Caki2 (cell line): Measurements from ENCODE around the gene GRXCR2. TPM values are rescaled to one million over a fixed set of nuclear protein-coding genes. Genes with fewer than 3 reads are reported as not detected.

Source experiments
- DNase-seq: peaks from one replicate; pipeline ENCODE4 v3.0.0-alpha.2; 2015; ENCODE audit warnings: low read depth
- in situ Hi-C: cut with HindIII; loops from 2 replicates; pipeline ENCODE4 v1.10.0; 2016; ENCODE audit warnings: low sequenced_read_pairs, low pct_unique_long_range_greater_than_20kb, mixed read lengths
- total RNA-seq: library from RNA; depleted of rRNA; stranded (reverse); fragments of >200 nt; shearing (Covaris generic); gene quantifications from 2 replicates; pipeline ENCODE4 v1.2.3, GENCODE V29; 2014; ENCODE audit warnings: low replicate concordance; rRNA removed

Gene GRXCR2
- total RNA-seq, 1 experiment from 2014 or later, result not detected

- DNase-seq, result peak; percentile 24
- in situ Hi-C loops, result no loop called here
These were observed 60.8 kb downstream of the GRXCR2 start for GRCh38 chr5:145811834-145812625.

Other genes with a start within 250 kb of the GRXCR2 start
- gene PRELID2, start 37.7 kb downstream of the GRXCR2 start, total RNA-seq, result 33.1 and 46.4 TPM in 2 replicates
- gene SH3RF2, start 63.6 kb upstream of the GRXCR2 start, total RNA-seq, result 4.0 and 11.0 TPM in 2 replicates
- gene PLAC8L1, start 232.6 kb upstream of the GRXCR2 start, total RNA-seq, result not detected in 2 replicates